ENCODE data around the gene MAPK1.

MAPK1 gene

GRCh38 chr22:21780259-21780658, 87.2 kb downstream of the MAPK1 start:
- DNase-seq, result peak in 1 of 2 donors; percentile 41

GRCh38 chr22:21779444-21779843, 88.0 kb downstream of the MAPK1 start:
- DNase-seq, result no peak

- DNase-seq, result no peak
These were observed 88.6 kb downstream of the MAPK1 start for GRCh38 chr22:21778705-21779363.

- no peak for DNase-seq
These were observed 95.8 kb downstream of the MAPK1 start for GRCh38 chr22:21771631-21771976.

GRCh38 chr22:21768435-21768834, 99.0 kb downstream of the MAPK1 start:
- no peak for DNase-seq

- DNase-seq, result peak; percentile 58 to 76
These were observed 100.6 kb downstream of the MAPK1 start for GRCh38 chr22:21766691-21767462.

- no peak for DNase-seq
These were observed 101.4 kb downstream of the MAPK1 start for GRCh38 chr22:21765909-21766529.

- no peak for DNase-seq
These were observed 103.2 kb downstream of the MAPK1 start for GRCh38 chr22:21764038-21764804.

- DNase-seq, result peak; percentile 9 to 55
These were observed 104.5 kb downstream of the MAPK1 start for GRCh38 chr22:21762712-21763581.

- no peak for DNase-seq
These were observed 105.3 kb downstream of the MAPK1 start for GRCh38 chr22:21761994-21762680.

GRCh38 chr22:21761086-21761485, 106.4 kb downstream of the MAPK1 start:
- no peak for DNase-seq

GRCh38 chr22:21760640-21761039, 106.8 kb downstream of the MAPK1 start:
- no peak for DNase-seq

- no peak for DNase-seq
These were observed 107.6 kb downstream of the MAPK1 start for GRCh38 chr22:21759646-21760376.

- no peak for DNase-seq
These were observed 108.4 kb downstream of the MAPK1 start for GRCh38 chr22:21759093-21759492.

- DNase-seq, result no peak
These were observed 109.2 kb downstream of the MAPK1 start for GRCh38 chr22:21758091-21758864.

- DNase-seq, result no peak
These were observed 111.6 kb downstream of the MAPK1 start for GRCh38 chr22:21755851-21756284.

GRCh38 chr22:21754523-21754922, 112.9 kb downstream of the MAPK1 start:
- peak in 1 of 2 donors; percentile 30 for DNase-seq

- DNase-seq, result no peak
These were observed 113.9 kb downstream of the MAPK1 start for GRCh38 chr22:21753374-21754111.

GRCh38 chr22:21752276-21752675, 115.2 kb downstream of the MAPK1 start:
- DNase-seq, result no peak
